Stimulated activated CD4-positive, alpha-beta T cell treated with anti-CD3 and anti-CD28 coated beads, Interleukin-1b, Interleukin-23, amount 100 ng/mL, for 24 hours (primary cell): ENCODE results near the gene TGFB2.

Experiments
- DNase-seq, 4 experiments: peaks; one replicate each; pipeline ENCODE4 v3.0.0-alpha.2; 2020; ENCODE audit warnings: low read depth in 4 of 4, low spot score in 1 of 4

The TGFB2 gene

DNA sequence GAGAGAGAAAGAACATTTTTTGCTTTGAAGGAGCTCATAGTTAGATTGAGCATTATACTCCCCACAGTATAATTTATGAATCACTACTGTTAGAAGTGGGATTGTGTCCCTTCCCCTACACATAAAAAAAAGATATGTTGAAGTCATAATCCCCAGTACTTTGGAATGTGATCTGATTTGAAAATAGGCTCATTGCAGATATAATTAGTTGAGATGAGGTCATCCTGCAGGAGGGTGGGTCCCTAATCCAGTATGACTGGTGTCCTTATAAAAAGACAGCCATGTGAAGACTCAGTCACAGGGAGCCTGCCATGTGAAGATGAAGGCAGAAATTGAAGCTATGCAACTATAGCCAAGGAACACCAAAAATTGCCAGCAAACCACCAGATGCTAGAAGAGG is 76.4 kb downstream of the TGFB2 start:
- DNase-seq: no peak

DNA sequence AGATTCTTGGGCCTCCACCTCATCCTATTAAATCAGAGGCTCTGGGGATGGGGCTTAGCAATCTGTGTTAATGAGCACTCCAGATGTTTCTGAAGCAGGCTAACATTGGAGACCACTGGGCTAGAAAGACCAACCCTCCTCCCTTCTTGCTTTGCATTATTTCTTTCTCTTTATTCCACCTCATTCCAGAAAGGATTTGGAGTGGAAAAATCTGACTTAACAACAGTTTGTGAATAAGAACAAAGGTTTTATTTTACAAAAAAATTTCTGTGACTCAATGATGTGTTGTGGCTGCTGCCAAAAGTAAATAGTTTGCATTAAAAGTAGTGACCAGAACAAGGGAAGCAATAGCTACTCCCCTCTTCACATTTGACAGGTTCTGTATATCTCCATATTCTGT is 79.4 kb downstream of the TGFB2 start:
- no peak for DNase-seq

DNA sequence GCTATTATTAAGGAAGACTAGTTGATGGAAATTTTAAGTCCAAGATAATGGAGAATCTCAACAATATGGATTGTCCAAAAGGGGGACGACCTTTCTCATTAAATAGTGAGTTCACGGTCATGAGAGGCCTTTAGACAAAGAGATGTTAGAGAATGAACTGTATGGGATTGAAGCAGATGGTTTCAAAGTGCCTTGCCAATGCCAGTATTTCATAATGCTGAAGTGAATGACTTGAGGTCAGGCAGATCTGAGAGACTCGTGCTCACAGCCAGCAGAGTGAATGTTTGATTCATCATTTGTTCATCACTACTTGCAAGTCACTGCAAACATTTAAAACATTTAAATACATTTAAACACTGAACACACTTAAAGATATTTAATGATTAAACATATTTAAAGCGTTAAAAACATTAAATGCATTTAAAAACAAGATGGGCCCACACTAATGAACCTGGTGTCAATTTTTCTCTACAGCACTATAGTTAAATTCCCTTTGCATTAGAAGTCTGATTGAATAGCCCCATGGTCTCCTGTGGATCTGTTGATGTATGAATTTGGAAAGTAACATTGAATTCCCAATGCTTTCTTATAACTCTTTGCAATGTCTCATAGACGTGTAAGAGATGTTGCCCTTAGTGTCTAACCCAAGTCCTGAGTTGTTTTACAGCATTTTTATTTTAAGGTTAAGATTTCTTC is 80.7 kb downstream of the TGFB2 start:
- DNase-seq: no peak

DNA sequence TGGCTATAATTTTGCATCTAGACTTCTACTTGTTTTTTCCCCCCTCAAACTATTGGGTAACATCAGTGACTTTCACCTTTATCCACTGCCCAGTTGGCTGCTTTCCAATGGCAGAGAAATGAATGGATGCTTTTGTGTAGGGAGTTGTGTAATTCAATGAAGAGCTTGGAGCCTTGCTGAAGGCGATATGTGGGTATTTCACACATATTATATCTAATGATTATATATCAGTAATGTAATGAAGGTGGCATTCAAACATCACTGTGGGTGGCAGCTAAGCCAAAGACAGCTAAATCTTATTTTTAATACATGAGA is 81.2 kb downstream of the TGFB2 start:
- DNase-seq: no peak

DNA sequence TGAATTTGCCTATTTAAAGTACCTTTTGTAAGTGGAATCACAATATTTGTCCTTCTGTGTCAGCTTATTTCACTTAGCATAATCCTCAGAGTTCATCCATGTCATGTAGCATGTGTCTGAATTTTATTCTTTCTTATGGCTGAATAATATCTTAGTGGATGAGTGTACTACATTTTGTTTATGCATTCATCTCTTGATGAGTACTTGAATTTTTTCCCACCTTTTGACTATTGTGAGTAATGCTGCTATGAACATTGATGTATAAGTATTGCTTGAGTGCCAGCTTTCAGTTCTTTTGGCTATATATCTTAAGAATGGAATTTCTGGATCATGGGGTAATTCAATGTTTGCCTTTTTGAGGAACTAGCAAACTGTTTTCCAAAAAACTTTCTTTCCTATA is 84.2 kb downstream of the TGFB2 start:
- no peak for DNase-seq

DNA sequence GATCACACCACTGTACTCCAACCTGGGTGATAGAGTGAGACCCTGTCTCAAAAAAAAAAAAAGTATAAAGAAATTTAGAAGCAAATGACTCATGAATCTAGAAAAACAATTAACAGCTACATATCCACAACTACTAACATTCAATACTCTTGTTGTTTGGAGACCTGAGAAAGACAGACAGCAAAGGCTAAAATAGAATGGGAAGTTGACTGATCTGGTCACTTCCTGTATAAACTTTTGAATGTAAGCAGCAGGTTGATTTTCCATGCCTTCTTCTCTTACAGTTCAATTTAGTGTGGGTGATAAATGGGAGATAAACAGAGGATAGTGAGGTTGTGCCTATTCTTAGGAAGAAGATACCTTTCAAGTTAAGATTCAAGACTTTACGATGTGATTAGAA is 85.2 kb downstream of the TGFB2 start:
- DNase-seq: no peak

DNA sequence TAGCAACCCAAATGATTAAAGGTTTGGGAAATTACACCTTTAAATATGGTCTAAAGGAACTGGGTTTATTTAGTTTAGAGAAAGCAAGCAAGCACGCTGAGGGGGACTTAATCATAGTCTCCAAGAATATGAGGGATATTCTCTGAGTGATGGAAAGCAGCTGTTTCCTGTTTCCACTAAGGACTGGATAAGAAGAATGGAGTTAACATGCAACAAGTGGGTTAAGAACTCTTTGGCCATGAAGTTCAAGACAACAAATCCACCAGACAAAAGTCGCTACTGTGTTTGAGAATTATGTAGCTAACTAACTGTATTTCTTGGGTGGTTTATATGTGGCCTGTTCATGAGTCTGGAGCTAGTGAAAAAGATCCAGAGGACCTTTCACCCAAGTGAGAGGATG is 85.7 kb downstream of the TGFB2 start:
- no peak for DNase-seq

DNA sequence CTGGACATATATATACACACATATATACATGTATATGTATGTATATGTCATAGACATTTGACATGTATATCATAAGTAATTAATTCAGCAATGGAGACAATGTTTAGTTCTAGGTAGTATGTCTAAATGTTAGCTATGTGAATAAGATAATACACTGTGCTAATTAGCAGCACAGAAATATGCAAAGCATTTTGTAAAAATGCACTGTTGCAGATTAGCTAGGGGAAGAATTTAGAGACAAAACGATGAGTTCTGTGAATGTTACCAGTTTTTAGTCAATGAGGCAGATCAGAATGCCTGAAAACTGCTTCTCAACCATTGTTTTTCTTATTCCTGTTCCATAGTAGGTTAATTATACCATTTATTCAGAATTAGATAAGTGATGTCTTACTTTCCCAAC is 86.3 kb downstream of the TGFB2 start:
- DNase-seq: no peak

DNA sequence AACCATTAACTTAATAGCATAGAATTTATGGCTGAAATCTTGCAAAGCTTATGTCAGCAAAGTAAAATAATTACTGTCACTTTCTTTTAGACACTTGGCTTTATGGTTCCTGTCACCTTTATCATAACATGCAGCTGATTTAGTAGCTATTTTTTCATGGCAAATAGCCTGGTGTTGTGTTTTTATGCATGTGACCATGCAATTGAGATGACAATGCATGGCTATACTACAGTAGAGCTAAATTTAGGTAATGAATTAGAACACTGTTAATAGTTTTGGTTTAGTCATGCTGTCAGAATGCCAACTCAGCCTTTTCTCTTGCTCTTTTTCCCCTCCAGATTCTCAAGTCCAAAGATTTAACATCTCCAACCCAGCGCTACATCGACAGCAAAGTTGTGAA is 88.6 kb downstream of the TGFB2 start:
- no peak for DNase-seq

DNA sequence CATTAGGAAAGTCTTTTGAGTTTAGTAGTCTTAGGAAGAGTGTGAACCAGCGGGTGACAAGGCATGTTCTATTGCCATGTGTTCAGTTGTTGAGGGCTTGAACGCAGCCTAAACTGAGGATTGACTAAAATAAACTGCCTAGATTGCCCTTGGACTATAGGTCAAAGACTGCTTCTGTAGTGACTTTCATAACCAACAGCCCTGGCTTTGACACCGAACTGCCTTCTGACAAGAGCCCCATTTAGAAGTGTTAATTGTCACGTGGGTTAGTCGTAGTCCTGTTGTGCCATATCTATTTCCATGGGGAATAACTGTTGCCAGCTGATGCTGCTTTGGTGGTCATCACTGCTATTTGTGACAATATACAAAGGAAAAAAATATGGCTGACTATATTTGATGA is 90.4 kb downstream of the TGFB2 start:
- no peak for DNase-seq

DNA sequence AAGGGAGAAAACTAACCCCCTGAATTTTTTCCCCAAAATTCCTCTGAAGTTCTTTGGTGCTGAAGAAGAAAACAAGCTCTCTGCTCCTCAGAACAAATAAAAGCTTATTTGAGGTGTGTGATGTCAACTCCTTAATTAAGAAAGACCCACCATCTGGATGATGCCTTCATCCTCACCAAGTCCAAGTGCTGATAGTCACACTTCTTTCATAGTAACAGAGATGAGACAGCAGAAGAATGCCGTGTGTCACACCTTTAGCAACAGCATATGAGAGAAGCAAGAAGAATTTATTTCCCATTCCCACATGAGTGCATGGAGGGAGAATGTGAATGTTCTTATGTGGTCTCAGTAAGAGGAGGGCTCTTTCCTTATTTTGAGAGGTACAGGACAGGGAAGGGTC is 91.2 kb downstream of the TGFB2 start:
- DNase-seq: no peak

DNA sequence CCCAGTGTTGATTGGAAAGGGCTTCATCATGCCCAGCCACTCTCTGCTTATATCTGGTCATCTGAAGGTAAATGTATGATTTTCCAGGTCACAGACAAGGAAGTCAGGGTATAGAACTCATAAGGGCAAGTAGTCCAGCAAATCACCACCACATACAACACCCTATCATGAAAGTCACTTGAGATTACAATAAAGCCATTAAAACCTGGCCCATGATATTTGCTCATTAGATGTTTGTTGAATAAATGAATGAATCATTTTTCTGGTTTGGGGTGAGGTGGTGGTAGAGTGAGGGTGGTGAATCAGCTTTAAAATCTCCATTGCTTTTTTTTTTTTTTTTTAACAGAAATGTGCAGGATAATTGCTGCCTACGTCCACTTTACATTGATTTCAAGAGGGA is 91.9 kb downstream of the TGFB2 start:
- DNase-seq: no peak

DNA sequence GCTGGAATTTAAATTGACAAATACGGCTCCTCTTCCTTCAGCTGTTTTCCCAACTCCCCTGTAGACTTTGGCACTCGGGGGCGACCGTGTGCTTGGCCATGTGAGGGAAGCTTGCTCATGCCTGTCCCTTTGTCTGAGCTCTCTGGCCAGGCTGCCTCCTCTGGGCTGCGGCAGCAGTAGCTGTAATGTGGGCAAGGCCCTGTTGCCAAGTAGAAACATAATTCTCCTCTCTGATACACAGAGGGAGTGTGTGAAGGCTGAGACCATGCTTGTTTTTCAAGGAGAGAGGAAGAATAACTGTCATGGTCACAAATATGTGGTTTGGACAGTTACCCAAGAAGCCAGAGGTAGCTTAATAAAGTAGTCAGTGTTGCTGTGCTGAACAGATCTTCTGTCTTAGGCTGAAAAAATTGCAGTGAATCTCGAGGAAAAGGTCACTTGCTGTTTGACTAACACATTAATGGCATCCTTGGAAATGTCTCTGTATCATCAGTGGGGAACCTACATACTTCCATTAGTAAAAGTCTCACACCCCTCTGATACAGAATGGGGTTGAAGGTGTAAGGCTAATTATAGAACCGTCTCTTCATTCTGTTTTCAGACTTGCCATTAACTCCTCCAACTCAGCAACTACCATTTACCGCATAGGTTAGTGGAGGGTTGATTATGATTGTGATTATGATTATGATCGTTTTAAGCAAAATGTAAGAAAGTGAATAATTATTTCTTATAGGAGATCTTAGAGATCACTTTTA is 94.6 kb downstream of the TGFB2 start:
- no peak for DNase-seq

DNA sequence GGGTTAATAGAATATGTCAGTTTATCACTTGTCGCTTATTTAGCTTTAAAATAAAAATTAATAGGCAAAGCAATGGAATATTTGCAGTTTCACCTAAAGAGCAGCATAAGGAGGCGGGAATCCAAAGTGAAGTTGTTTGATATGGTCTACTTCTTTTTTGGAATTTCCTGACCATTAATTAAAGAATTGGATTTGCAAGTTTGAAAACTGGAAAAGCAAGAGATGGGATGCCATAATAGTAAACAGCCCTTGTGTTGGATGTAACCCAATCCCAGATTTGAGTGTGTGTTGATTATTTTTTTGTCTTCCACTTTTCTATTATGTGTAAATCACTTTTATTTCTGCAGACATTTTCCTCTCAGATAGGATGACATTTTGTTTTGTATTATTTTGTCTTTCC is 98.1 kb downstream of the TGFB2 start:
- no peak for DNase-seq

DNA sequence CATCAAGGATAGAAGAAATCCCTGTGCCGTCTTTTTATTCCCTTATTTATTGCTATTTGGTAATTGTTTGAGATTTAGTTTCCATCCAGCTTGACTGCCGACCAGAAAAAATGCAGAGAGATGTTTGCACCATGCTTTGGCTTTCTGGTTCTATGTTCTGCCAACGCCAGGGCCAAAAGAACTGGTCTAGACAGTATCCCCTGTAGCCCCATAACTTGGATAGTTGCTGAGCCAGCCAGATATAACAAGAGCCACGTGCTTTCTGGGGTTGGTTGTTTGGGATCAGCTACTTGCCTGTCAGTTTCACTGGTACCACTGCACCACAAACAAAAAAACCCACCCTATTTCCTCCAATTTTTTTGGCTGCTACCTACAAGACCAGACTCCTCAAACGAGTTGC is 99.0 kb downstream of the TGFB2 start:
- DNase-seq: no peak

DNA sequence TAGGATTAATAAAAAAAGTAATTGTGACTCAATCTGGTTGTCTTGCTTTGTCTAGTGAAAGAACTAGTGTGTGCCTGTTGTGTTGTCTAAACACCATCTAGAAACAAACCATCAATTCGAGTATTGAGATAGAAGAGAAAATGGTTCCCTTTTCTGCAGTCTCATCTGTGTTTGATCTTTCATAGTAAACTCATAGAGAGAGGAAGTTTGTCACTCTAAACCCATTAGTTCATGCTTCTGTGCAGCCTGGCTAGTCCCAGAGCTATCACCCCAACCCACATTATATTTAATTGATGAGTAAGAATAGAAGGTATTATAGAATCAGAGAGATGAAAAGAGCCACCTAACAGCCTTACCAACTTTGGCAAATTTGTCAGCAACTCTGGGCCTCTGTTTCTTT is 99.5 kb downstream of the TGFB2 start:
- DNase-seq: no peak

DNA sequence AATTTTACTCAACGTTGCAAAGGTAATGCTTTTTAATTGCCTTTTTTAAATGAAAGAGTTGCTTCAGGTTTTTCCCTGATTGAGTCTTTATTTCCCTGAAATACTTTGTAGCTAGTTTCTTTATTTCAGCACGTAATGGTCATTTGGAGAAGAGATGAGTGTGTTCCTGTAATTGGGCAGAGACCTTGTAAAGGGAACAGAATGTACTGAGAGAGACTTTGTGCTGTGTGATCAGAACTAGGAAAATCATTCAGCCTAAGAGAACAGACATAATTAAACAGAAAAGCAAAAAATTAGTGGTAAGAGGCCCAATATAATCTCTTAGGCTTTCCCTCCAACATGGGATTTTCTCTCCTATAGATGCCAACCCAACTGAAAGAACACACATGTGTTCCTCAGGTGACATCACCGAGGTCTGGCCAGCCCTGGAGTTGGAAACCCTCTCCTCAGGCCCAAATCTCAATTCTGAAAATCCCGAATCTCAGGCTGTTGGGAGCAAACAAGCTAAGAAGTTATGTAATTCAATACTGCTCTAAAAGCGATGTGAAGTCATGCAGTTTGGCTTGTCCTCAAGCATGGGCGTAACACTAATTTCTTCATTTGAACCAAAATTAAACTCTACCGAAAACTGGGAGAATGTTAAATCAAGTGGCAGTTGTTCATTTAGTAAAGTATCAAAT is 102.0 kb downstream of the TGFB2 start:
- DNase-seq: no peak

DNA sequence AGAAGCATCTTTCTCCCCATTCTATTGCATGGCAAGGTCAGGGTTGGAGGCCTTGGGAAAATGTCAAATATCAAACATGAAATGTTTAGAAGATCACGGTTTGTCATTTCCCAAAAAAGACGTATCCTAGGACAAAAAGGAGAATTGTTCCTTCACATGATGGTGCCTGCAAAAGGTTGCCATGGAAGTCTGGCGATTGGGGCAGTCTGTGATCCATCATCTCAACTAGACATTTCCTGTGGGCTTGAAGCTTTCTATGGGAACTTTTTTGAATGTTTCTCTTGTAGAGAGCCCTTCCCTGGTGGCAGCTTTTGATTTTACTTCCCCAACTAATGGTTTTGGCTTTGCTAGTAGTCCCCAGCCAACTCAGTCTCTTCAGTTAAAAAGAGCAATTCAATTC is 106.3 kb downstream of the TGFB2 start:
- DNase-seq: no peak

DNA sequence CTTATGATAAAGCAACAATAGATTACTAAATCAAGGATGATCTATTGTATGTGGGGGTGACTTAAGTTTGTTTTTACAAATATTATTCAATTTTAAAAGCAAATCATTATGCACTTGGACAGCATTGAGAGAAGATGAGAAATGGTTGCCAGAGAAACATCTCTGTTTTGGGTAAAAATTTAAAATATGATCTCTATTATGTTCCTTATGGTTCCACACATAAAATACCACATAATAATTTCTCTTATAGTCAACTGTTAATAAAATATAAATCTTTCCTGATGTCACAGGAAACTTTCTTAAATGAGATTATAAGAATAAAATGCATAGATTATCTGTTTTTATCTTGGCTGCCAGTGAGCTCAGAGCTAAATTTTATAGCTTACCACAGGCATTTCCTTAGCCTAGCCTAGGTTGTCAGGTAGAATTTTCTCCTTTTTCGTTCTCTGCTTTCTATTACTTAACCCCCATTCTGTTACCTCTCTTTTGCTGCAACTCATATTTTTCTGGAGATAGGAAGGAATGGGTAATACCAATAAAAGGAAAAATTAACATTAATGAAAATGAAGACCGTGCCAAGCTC is 109.7 kb downstream of the TGFB2 start:
- DNase-seq: no peak

DNA sequence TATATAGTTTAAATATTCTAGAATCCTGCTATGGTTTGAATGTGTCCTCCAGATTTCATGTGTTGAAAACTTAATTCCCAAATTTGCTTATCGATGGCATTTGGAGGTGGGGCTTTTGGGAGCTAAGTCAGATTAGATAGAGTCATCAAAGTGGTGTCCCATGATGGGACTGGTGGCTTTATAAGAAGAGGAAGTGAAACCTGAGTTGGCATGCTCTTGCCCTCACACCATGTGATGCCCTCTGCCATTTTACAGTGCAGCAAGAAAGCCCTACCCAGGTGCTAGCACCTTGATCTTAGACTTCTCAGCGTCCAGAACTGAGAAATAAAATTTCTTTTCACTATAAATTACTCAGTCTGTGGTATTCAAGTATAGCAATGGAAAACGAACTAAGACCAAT is 111.3 kb downstream of the TGFB2 start:
- no peak for DNase-seq

DNA sequence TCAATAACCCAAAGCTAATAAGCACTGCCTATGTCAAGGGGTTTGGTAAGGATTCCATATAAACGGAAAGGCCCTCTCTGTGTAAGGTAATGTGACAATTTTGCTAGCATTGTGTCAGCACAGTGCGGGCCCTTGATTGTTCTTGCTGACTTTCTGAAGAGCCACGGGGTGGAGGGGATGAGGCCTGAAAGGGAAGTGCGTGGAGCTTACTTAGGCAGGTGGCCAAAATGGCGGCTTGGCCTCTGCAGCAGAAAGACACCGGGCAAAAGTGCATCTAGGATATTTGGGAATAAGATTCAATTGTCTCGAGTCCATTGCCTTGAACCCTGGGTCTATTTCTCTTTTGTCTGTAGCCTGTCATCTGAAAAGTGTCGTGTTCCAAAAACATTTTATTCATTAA is 114.3 kb downstream of the TGFB2 start:
- no peak for DNase-seq
